Psoas muscle (tissue), 8 donors: Measurements from ENCODE around the gene TRAPPC2L. TPM values are rescaled to one million over a fixed set of nuclear protein-coding genes. Genes with fewer than 3 reads are reported as not detected.

Experiments used
- ATAC-seq, 4 donors: fragments of 200-7000 bp; cut with Tn5 transposase; one replicate each; pipeline ENCODE4 v1.9.1; 2020; ENCODE audit warnings: moderate library complexity in 3 of 4, mild to moderate bottlenecking in 2 of 4
- DNase-seq, 2 donors: peaks; one replicate each; pipeline ENCODE4 v3.0.0-alpha.2; 2020
- H3K27ac ChIP-seq: fragments of 200-600 bp; one replicate; pipeline ENCODE4 v1.8.0; 2022
- H3K27me3 ChIP-seq, 3 donors: fragments of 200-600 bp in 1 of 3; one replicate each; pipeline versions ENCODE4 v1.6.1 to v1.8.0; 2013 to 2022; ENCODE audit warnings: low read length in 2 of 3, mild to moderate bottlenecking in 2 of 3, moderate library complexity in 1 of 3; ENCODE audit not compliant: insufficient read depth in 3 of 3
- H3K36me3 ChIP-seq, 2 donors: fragments of 200-600 bp in 1 of 2; one replicate each; pipeline versions ENCODE4 v1.6.1 to v1.8.0; 2013 to 2022; ENCODE audit warnings: low read depth in 1 of 2, mild to moderate bottlenecking in 1 of 2, moderate library complexity in 1 of 2; ENCODE audit not compliant: insufficient read depth in 1 of 2
- H3K4me1 ChIP-seq: fragments of 200-600 bp; one replicate; pipeline ENCODE4 v1.8.0; 2022
- H3K4me3 ChIP-seq: fragments of 200-600 bp; one replicate; pipeline ENCODE4 v1.8.0; 2022; ENCODE audit warnings: mild to moderate bottlenecking
- H3K9me3 ChIP-seq: fragments of 200-600 bp; one replicate; pipeline ENCODE4 v1.8.0; 2022
- CTCF ChIP-seq: fragments of 200-600 bp; IDR thresholded peaks from one replicate; pipeline ENCODE4 v1.8.0; 2022; ENCODE audit warnings: antibody characterized with exemption
- WGBS, 3 donors: extraction: QIAGEN DNeasy Blood & Tissue Kit; methylation state at CpG; one replicate each; pipeline versions ENCODE4 v1.1.6 to v1.1.7; 2013; 5-methylcytosine and 5-hydroxymethylcytosine counted together
- intact Hi-C, 2 donors: fragments of 100-400 bp; cut with DNase I; formaldehyde crosslinking; loops; one replicate each; pipeline versions ENCODE4 v1.11.0 to v1.14.2; 2022
- polyA plus RNA-seq, 3 donors: library from polyadenylated mRNA; stranded (reverse); fragments of 200-250 nt; gene quantifications; one replicate each; pipeline ENCODE4 v1.2.3, GENCODE V29; 2013
- total RNA-seq, 4 donors: library from RNA; stranded (reverse); fragmentation: NEBNext Ultra II Directional in 2 of 4; extraction: Animal tissue kit (Norgen Biotek cat#: 25700) in 2 of 4; gene quantifications; one replicate each; pipeline versions ENCODE4 v1.2.1 to v1.2.4, GENCODE V29; 2021 to 2023
- donor health status: healthy with polysubstance abuse.
- donor health status: DM: no; HTN: no; CAD: no; lungs with moderate emphysema.
- donor health status: Bipolar disorder and iron deficiency.
- donor health status: healthy.
- donor health status: DM: yes; HTN: yes; CAD: no.
- donor health status: DM: no; HTN: no; CAD: no.
- donor health status: DM: no; HTN: no; CAD: no.
- donor health status: DM: yes; HTN: yes; CAD: no.

TRAPPC2L gene
- total and polyA plus RNA-seq, 7 donors, result 23.9 to 42.6 (median 38.6) TPM

GRCh38 chr16:88818575-88818874 is 38.4 kb upstream of the TRAPPC2L start:
- ATAC-seq (no peak), DNase-seq (no peak)
- Histone ChIP-seq H3K27me3 (no peaks in the 10 kb centered on the region), H3K9me3 (no peaks in the 10 kb centered on the region), H3K36me3 (peaks cover 0 to 12% of the 10 kb centered on the region in 2 donors), H3K4me3 (no peak overlapping the region), H3K27ac (no peak overlapping the region), H3K4me1 (no peaks in the 10 kb centered on the region)
- WGBS, 3 donors, result 72 to 81% (median 76%) methylated on average over 18 of the region's 18 CpGs
- intact Hi-C loops, result loop anchor here (5.0 to 10.0 kb wide), 3 partner anchors 96 to 349 kb away; partner anchors contain the start of gene ACSF3 (in 1 of the 2)
- no peak for TF ChIP-seq CTCF

GRCh38 chr16:88819126-88819525 is 37.8 kb upstream of the TRAPPC2L start:
- H3K27me3 ChIP-seq, result no peaks in the 10 kb centered on the region
- H3K27ac ChIP-seq, result no peak overlapping the region
- intact Hi-C loops, result loop anchor here (5.0 to 10.0 kb wide), 3 partner anchors 96 to 348 kb away; partner anchors contain the start of gene ACSF3 (in 1 of the 2)
- H3K4me1 ChIP-seq, result no peaks in the 10 kb centered on the region
- ATAC-seq (no peak), DNase-seq (no peak)
- no peak overlapping the region for H3K4me3 ChIP-seq
- H3K9me3 ChIP-seq, result no peaks in the 10 kb centered on the region
- no peak for TF ChIP-seq CTCF
- 84 to 88% (median 85%) methylated on average over 16 of the region's 16 CpGs for WGBS, 3 donors
- peaks cover 0 to 14% of the 10 kb centered on the region in 2 donors for H3K36me3 ChIP-seq

DNA sequence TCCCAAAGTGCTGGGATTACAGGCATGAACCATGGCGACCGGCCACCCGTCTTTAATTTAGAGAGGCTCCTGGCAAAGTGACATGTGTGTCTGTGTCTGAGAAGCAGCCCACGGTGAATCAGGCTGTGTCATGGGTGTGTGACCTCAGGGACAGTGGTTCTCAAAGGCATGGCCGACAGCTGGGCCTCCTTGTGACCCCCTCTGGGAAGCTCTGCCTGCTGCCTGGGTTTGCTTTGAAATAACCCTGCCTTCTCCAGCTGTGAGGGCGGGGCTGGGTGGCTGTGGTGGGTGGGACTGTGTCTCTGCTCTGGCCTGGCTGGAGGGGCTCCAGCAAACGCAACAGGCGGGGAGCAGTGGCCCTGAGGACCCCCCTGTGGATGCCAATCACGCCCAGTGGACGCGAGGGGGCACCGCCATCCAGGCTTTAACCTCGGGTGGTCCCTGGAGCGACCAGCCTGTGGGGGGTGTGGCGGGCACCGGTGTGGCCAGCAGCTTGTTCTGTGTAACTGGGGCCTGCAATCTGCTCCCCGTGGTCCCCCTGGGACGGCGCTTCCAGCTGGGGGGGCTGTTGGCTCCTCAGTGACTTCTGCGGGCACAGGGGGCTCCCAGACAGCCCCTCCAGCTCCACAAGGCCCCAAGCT is 36.4 kb upstream of the TRAPPC2L start:
- peaks cover 0 to 20% of the 10 kb centered on the region in 2 donors for H3K36me3 ChIP-seq
- intact Hi-C loops, result no loop called here

GRCh38 chr16:88821168-88821850 is 35.6 kb upstream of the TRAPPC2L start:
- Histone ChIP-seq H3K36me3 (peaks cover 0 to 20% of the 10 kb centered on the region in 2 donors), H3K4me1 (no peaks in the 10 kb centered on the region), H3K27me3 (no peaks in the 10 kb centered on the region), H3K4me3 (no peak overlapping the region), H3K9me3 (no peaks in the 10 kb centered on the region), H3K27ac (no peak overlapping the region)
- ATAC-seq (no peak), DNase-seq (no peak)
- WGBS, 3 donors, result 82 to 91% (median 88%) methylated on average over 21 to 22 of the region's 22 CpGs
- no peak for TF ChIP-seq CTCF
- intact Hi-C loops, result no loop called here

More for the DNA sequence above, 36.4 kb upstream of the TRAPPC2L start:
- DNase-seq (no peak), ATAC-seq (no peak)
- Histone ChIP-seq H3K4me1 (no peaks in the 10 kb centered on the region), H3K4me3 (no peak overlapping the region), H3K27ac (no peak overlapping the region), H3K27me3 (no peaks in the 10 kb centered on the region), H3K9me3 (no peaks in the 10 kb centered on the region)
- no peak for TF ChIP-seq CTCF
- 77 to 84% (median 81%) methylated on average over 18 to 20 of the region's 20 CpGs for WGBS, 3 donors
